Stimulated activated effector memory CD8-positive, alpha-beta T cell treated with anti-CD3 and anti-CD28 coated beads, Interleukin-12 subunit alpha, Interleukin-12 subunit beta, amount 100 ng/mL, for 72 hours (primary cell): ENCODE measurements around the gene TMUB1.

Source experiments
- ATAC-seq: fragments of 150-1000 bp; cut with Tn5 transposase; 2 replicates; pipeline ENCODE4 v1.10.0; 2021
- DNase-seq, 2 donors: peaks; one replicate each; pipeline ENCODE4 v3.0.0; 2021 to 2022; ENCODE audit warnings: low spot score in 2 of 2
- H3K27ac Mint-ChIP-seq: one replicate; pipeline ENCODE4 v1.8.0; 2022; ENCODE audit warnings: mild to moderate bottlenecking, mixed read lengths
- H3K36me3 Mint-ChIP-seq: one replicate; pipeline ENCODE4 v1.8.0; 2022; ENCODE audit warnings: mild to moderate bottlenecking, mixed read lengths
- H3K4me1 Mint-ChIP-seq: one replicate; pipeline ENCODE4 v1.8.0; 2022; ENCODE audit warnings: mixed read lengths
- H3K4me3 Mint-ChIP-seq: one replicate; pipeline ENCODE4 v1.8.0; 2022; ENCODE audit warnings: mild to moderate bottlenecking, mixed read lengths
- H3K9me3 Mint-ChIP-seq: one replicate; pipeline ENCODE4 v1.8.0; 2022; ENCODE audit warnings: mixed read lengths

TMUB1 gene

GRCh38 chr7:151124481-151124880 is 41.2 kb upstream of the TMUB1 start:
- peaks cover 18% of the 10 kb centered on the region for H3K4me1 Mint-ChIP-seq

GRCh38 chr7:151123822-151124464 is 40.6 kb upstream of the TMUB1 start:
- H3K27ac Mint-ChIP-seq = no peak overlapping the region
- no peaks in the 10 kb centered on the region for H3K9me3 Mint-ChIP-seq
- H3K4me1 Mint-ChIP-seq = peaks cover 24% of the 10 kb centered on the region
- ATAC-seq (peak; percentile 87), DNase-seq (peak; percentile 79 to 90)
- H3K4me3 Mint-ChIP-seq = no peak overlapping the region
- peaks cover 22% of the 10 kb centered on the region for H3K36me3 Mint-ChIP-seq

More at GRCh38 chr7:151124481-151124880, 41.2 kb upstream of the TMUB1 start:
- Mint-ChIP-seq H3K9me3 (no peaks in the 10 kb centered on the region), H3K36me3 (peaks cover 22% of the 10 kb centered on the region), H3K27ac (no peak overlapping the region), H3K4me3 (no peak overlapping the region)
- no peak for ATAC-seq
- DNase-seq = no peak

DNA sequence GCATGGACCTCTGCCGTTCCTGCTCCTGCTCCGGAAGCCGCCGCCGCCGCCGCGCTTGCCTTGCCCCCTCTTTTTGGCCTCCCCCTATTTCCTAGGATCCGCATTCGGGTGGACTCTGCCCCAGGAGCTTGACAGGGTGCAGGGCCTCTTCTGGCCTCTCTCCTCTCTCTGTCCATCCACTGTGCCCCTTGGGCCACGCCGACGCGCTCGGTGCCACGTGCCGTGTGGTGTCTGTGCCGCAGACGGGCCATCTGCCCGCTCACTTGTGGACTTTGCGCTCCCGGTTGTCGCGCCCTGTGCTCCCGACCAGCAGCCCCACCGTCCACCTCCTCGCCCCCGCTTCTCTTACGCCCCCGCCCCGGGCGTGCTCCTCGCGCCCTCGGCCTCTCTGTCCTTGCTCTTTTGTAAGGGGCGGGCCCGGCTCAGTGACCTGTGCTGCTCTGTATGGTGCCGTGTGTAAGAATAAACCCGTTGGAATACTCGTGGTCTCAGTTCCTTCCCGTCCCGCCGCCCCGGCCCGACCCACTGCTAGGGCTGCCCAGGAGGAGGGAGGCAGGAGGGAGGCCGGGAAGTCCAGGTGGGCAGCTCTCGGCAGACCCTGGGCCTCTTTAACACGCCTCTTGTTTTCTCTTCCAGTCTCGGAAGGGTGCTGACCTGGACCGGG is 40.0 kb upstream of the TMUB1 start:
- Mint-ChIP-seq H3K4me1 (peaks cover 30% of the 10 kb centered on the region), H3K4me3 (no peak overlapping the region), H3K36me3 (peaks cover 22% of the 10 kb centered on the region), H3K9me3 (no peaks in the 10 kb centered on the region), H3K27ac (no peak overlapping the region)
- no peak for DNase-seq
- ATAC-seq = no peak

- Mint-ChIP-seq H3K9me3 (no peaks in the 10 kb centered on the region), H3K4me3 (no peak overlapping the region), H3K36me3 (peaks cover 22% of the 10 kb centered on the region), H3K27ac (no peak overlapping the region), H3K4me1 (peaks cover 30% of the 10 kb centered on the region)
- DNase-seq (no peak), ATAC-seq (no peak)
These were observed 39.5 kb upstream of the TMUB1 start for GRCh38 chr7:151122796-151123157.

DNA sequence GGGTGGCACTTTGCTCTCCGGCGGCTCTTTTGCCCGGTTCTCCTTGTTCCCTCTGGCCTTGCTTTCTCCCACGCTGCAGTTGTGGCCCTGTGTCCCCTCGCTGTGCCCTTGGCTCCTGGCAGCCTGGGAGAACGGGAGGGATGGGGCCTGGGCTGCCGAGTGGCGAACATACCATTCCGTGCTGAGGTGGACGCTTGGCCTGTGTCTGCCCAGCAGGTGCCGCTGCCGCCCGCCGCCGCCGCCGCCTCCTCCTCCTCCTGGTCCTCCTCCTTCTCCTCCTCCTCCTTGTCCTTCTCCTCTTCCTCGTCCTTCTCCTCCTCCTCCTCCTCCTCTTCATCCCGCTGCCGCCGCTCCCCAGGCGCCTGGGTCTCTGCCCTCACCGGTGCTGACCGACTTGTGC is 39.0 kb upstream of the TMUB1 start:
- no peak overlapping the region for H3K4me3 Mint-ChIP-seq
- ATAC-seq (no peak), DNase-seq (no peak)
- peaks cover 34% of the 10 kb centered on the region for H3K4me1 Mint-ChIP-seq
- no peak overlapping the region for H3K27ac Mint-ChIP-seq
- no peaks in the 10 kb centered on the region for H3K9me3 Mint-ChIP-seq
- H3K36me3 Mint-ChIP-seq = peaks cover 22% of the 10 kb centered on the region

GRCh38 chr7:151121380-151122170 is 38.3 kb upstream of the TMUB1 start:
- H3K4me1 Mint-ChIP-seq = peaks cover 41% of the 10 kb centered on the region
- DNase-seq = no peak
- H3K9me3 Mint-ChIP-seq = no peaks in the 10 kb centered on the region
- H3K36me3 Mint-ChIP-seq = peaks cover 22% of the 10 kb centered on the region
- H3K27ac Mint-ChIP-seq = no peak overlapping the region
- no peak overlapping the region for H3K4me3 Mint-ChIP-seq
- no peak for ATAC-seq

- Mint-ChIP-seq H3K4me1 (peaks cover 48% of the 10 kb centered on the region), H3K9me3 (no peaks in the 10 kb centered on the region), H3K27ac (peak overlapping the region; percentile 14), H3K4me3 (no peak overlapping the region), H3K36me3 (peaks cover 22% of the 10 kb centered on the region)
- no peak for DNase-seq
- no peak for ATAC-seq
These were observed 37.6 kb upstream of the TMUB1 start for GRCh38 chr7:151120896-151121295.

DNA sequence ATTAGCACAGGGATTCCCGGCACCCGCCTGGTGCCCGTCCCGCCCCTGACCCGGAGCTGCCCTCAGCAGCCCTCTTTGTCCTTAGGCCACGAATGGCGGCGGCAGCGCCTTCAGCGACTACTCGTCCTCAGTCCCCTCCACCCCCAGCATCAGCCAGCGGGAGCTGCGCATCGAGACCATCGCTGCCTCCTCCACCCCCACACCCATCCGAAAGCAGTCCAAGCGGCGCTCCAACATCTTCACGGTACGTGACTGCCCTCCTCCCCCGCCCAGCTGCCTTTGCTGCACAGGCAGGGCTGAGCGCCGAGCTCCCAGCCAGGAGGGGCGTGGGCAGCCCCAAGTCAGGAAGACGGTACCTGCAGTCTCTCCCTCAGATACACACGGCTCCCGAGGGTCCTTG is 36.6 kb upstream of the TMUB1 start:
- H3K9me3 Mint-ChIP-seq = no peaks in the 10 kb centered on the region
- ATAC-seq = no peak
- H3K4me1 Mint-ChIP-seq = peaks cover 52% of the 10 kb centered on the region
- H3K36me3 Mint-ChIP-seq = peaks cover 22% of the 10 kb centered on the region
- peak overlapping the region; percentile 86 for H3K27ac Mint-ChIP-seq
- DNase-seq = no peak
- H3K4me3 Mint-ChIP-seq = no peak overlapping the region

GRCh38 chr7:151119055-151119415 is 35.7 kb upstream of the TMUB1 start:
- Mint-ChIP-seq H3K9me3 (no peaks in the 10 kb centered on the region), H3K4me3 (no peak overlapping the region), H3K4me1 (peaks cover 47% of the 10 kb centered on the region), H3K27ac (peak overlapping the region; percentile 86), H3K36me3 (peaks cover 22% of the 10 kb centered on the region)
- ATAC-seq (no peak), DNase-seq (no peak)

GRCh38 chr7:151118108-151119054 is 35.1 kb upstream of the TMUB1 start:
- Mint-ChIP-seq H3K9me3 (no peaks in the 10 kb centered on the region), H3K4me1 (peaks cover 42% of the 10 kb centered on the region), H3K27ac (peak overlapping the region; percentile 50), H3K36me3 (peaks cover 15% of the 10 kb centered on the region), H3K4me3 (no peak overlapping the region)
- no peak for ATAC-seq
- DNase-seq = no peak

GRCh38 chr7:151117565-151117964 is 34.3 kb upstream of the TMUB1 start:
- Mint-ChIP-seq H3K9me3 (no peaks in the 10 kb centered on the region), H3K4me1 (peaks cover 42% of the 10 kb centered on the region), H3K36me3 (peaks cover 15% of the 10 kb centered on the region), H3K4me3 (peak overlapping the region; percentile 47), H3K27ac (peak overlapping the region; percentile 50)
- DNase-seq (no peak), ATAC-seq (peak; percentile 55)

DNA sequence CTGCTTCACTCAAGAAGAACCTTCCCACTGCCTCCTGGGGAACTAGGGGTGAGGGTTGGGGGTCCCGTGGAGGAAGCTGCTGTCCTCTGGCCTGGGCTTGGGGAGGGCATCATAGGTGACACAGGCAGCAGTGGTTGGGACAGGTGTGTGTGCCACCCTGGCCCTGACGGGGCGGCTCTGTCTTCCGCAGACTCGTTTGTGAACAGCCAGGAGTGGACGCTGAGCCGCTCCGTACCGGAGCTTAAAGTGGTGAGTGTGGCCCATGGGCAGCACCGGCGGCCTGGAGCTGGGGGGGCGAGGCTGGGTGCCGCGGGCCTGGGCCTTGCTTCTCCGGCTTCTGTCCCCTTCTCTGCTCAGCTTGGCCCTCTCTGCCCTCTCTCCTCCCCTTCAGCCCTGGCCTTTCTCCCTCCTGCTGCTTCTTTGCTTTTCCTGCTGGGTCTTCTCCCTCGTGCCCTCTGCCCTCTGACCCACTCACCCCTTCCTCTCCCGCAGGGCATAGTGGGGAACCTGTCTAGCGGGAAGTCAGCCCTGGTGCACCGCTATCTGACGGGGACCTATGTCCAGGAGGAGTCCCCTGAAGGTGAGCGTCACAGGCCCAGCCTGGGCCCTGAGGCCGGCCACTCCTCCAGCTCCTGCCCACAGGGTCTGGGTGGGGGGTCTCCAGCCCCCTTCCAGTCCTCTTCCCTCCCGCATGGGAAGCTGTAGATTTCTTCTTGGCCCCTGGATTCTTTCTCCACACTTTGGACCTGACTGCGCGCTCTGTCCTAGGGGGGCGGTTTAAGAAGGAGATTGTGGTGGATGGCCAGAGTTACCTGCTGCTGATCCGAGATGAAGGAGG is 33.5 kb upstream of the TMUB1 start:
- no peak for ATAC-seq
- peak overlapping the region; percentile 47 for H3K4me3 Mint-ChIP-seq

GRCh38 chr7:151115836-151116418 is 32.6 kb upstream of the TMUB1 start:
- H3K4me1 Mint-ChIP-seq = peaks cover 35% of the 10 kb centered on the region
- ATAC-seq (no peak), DNase-seq (no peak)
- H3K4me3 Mint-ChIP-seq = peak overlapping the region; percentile 56
- H3K36me3 Mint-ChIP-seq = peaks cover 14% of the 10 kb centered on the region
- H3K9me3 Mint-ChIP-seq = no peaks in the 10 kb centered on the region
- H3K27ac Mint-ChIP-seq = no peak overlapping the region

More for the DNA sequence above, 33.5 kb upstream of the TMUB1 start:
- Mint-ChIP-seq H3K36me3 (peaks cover 15% of the 10 kb centered on the region), H3K4me1 (peaks cover 40% of the 10 kb centered on the region), H3K9me3 (no peaks in the 10 kb centered on the region), H3K27ac (peak overlapping the region; percentile 50)
- no peak for DNase-seq
